ENCODE results near the gene IL1B. TPM values are rescaled to one million over a fixed set of nuclear protein-coding genes. Genes with fewer than 3 reads are reported as not detected.
A peak's percentile ranks its signal among the peaks of the same experiment; 100 is the strongest.

Gene IL1B
- total and polyA plus RNA-seq, 4 donors: 0.25 to 3.1 (median 0.76) TPM

GRCh38 chr2:112811841-112812306, 24.7 kb downstream of the IL1B start:
- no peak for DNase-seq (ENCODE audit: low spot score)
- H3K9me3 ChIP-seq (ENCODE audit: control insufficient read depth in 4 of 4, low read length in 3 of 4): no peaks in the 10 kb centered on the region
- no peak for TF ChIP-seq YY1 (IDR thresholded peaks at IDR 0.05)
- TF ChIP-seq HNF4G (IDR thresholded peaks at IDR 0.05): no peak
- TF ChIP-seq SP1 (IDR thresholded peaks at IDR 0.05): peak; percentile 58
- TF ChIP-seq HNF4A (conservative IDR thresholded peaks at IDR 0.05): no peak
- TF ChIP-seq, protein P1, sequence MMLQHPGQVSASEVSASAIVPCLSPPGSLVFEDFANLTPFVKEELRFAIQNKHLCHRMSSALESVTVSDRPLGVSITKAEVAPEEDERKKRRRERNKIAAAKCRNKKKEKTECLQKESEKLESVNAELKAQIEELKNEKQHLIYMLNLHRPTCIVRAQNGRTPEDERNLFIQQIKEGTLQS (IDR thresholded peaks at IDR 0.05): no peak
- TF ChIP-seq EGR1 (IDR thresholded peaks at IDR 0.05; ENCODE audit: low read depth in 2 of 2): peak; percentile 54 to 69
- TF ChIP-seq, protein P2, sequence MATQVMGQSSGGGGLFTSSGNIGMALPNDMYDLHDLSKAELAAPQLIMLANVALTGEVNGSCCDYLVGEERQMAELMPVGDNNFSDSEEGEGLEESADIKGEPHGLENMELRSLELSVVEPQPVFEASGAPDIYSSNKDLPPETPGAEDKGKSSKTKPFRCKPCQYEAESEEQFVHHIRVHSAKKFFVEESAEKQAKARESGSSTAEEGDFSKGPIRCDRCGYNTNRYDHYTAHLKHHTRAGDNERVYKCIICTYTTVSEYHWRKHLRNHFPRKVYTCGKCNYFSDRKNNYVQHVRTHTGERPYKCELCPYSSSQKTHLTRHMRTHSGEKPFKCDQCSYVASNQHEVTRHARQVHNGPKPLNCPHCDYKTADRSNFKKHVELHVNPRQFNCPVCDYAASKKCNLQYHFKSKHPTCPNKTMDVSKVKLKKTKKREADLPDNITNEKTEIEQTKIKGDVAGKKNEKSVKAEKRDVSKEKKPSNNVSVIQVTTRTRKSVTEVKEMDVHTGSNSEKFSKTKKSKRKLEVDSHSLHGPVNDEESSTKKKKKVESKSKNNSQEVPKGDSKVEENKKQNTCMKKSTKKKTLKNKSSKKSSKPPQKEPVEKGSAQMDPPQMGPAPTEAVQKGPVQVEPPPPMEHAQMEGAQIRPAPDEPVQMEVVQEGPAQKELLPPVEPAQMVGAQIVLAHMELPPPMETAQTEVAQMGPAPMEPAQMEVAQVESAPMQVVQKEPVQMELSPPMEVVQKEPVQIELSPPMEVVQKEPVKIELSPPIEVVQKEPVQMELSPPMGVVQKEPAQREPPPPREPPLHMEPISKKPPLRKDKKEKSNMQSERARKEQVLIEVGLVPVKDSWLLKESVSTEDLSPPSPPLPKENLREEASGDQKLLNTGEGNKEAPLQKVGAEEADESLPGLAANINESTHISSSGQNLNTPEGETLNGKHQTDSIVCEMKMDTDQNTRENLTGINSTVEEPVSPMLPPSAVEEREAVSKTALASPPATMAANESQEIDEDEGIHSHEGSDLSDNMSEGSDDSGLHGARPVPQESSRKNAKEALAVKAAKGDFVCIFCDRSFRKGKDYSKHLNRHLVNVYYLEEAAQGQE (IDR thresholded peaks at IDR 0.05): no peak
- TF ChIP-seq RXRA (IDR thresholded peaks at IDR 0.05): peak; percentile 21 to 42
- TF ChIP-seq GABPA (IDR thresholded peaks at IDR 0.05 in 1 of 2, conservative IDR thresholded peaks at IDR 0.05 in 1 of 2): peak; percentile 62 to 64
- no peak for TF ChIP-seq FOXA1 (IDR thresholded peaks at IDR 0.05)
- no peak for TF ChIP-seq CTCF (IDR thresholded peaks at IDR 0.05; ENCODE audit: low read depth, low read length, missing input control)
- TF ChIP-seq RAD21 (IDR thresholded peaks at IDR 0.05): peak; percentile 22 to 41
- no peak for TF ChIP-seq TAF1 (conservative IDR thresholded peaks at IDR 0.05)
- no peak for TF ChIP-seq JUND (IDR thresholded peaks at IDR 0.05)
- TF ChIP-seq NR2F2 (IDR thresholded peaks at IDR 0.05): peak; percentile 99
- TF ChIP-seq, protein P3, sequence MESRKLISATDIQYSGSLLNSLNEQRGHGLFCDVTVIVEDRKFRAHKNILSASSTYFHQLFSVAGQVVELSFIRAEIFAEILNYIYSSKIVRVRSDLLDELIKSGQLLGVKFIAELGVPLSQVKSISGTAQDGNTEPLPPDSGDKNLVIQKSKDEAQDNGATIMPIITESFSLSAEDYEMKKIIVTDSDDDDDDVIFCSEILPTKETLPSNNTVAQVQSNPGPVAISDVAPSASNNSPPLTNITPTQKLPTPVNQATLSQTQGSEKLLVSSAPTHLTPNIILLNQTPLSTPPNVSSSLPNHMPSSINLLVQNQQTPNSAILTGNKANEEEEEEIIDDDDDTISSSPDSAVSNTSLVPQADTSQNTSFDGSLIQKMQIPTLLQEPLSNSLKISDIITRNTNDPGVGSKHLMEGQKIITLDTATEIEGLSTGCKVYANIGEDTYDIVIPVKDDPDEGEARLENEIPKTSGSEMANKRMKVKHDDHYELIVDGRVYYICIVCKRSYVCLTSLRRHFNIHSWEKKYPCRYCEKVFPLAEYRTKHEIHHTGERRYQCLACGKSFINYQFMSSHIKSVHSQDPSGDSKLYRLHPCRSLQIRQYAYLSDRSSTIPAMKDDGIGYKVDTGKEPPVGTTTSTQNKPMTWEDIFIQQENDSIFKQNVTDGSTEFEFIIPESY (IDR thresholded peaks at IDR 0.05): no peak
- TF ChIP-seq, protein P4, sequence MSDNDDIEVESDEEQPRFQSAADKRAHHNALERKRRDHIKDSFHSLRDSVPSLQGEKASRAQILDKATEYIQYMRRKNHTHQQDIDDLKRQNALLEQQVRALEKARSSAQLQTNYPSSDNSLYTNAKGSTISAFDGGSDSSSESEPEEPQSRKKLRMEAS (IDR thresholded peaks at IDR 0.05): peak; percentile 89
- TF ChIP-seq FOXA2 (IDR thresholded peaks at IDR 0.05): no peak
- H3K9ac ChIP-seq (ENCODE audit: low read depth in 1 of 2, low read length in 2 of 2): no peak overlapping the region
- no peaks in the 10 kb centered on the region for H3K36me3 ChIP-seq (ENCODE audit: control insufficient read depth in 4 of 4, insufficient read depth in 3 of 4, low read depth in 1 of 4, low read length in 3 of 4)
- WGBS: 57% methylated on average over 7 of the region's 7 CpGs
- peak overlapping the region in 1 of 2 donors; percentile 9 for H3K27ac ChIP-seq (ENCODE audit: low read depth in 1 of 2, low read length in 2 of 2)
- peaks cover 2 to 20% (median 6%) of the 10 kb centered on the region in 4 donors for H3K4me1 ChIP-seq (ENCODE audit: control insufficient read depth in 4 of 4, insufficient read depth in 4 of 4, low read length in 3 of 4)
- no peaks in the 10 kb centered on the region for H3K27me3 ChIP-seq (ENCODE audit: control insufficient read depth in 4 of 4, insufficient read depth in 4 of 4, low read length in 3 of 4)
- H3K4me3 ChIP-seq (ENCODE audit: low read depth in 1 of 3, low read length in 3 of 3): no peak overlapping the region
